ENCODE measurements around the gene IL1RAPL1. TPM values are rescaled to one million over a fixed set of nuclear protein-coding genes. Genes with fewer than 3 reads are reported as not detected.

Gene IL1RAPL1
- total and polyA plus RNA-seq, 9 of the 15 experiments (the other 6 are each of a cell fraction or from before 2014, with no cell fraction given), result 0.04 to 0.07 (median 0.04) TPM; not detected in 6

GRCh38 chrX:28599957-28600356 lies 12.7 kb downstream of the IL1RAPL1 start:
- Histone ChIP-seq H3K9ac (ENCODE audit: insufficient read depth in 1 of 2, low read depth in 2 of 2, low read length in 2 of 2) (no peak overlapping the region), H3K79me2 (ENCODE audit: control insufficient read depth, insufficient read depth, low read length) (no peaks in the 10 kb centered on the region), H4K20me1 (replicated peaks; ENCODE audit: control insufficient read depth, insufficient read depth, low read length) (no peaks in the 10 kb centered on the region), H2AFZ (ENCODE audit: low read depth, low read length) (no peak overlapping the region), H3K9me3 (replicated peaks; ENCODE audit: control insufficient read depth, insufficient read depth, low read depth, low read length) (no peaks in the 10 kb centered on the region), H3K4me3 (no peak overlapping the region), H3K36me3 (ENCODE audit: control insufficient read depth, insufficient read depth, low read length) (no peaks in the 10 kb centered on the region), H3K4me2 (ENCODE audit: insufficient read depth, low read length) (no peak overlapping the region), H3K27me3 (ENCODE audit: control insufficient read depth in 2 of 2, insufficient read depth in 2 of 2, low read length in 2 of 2) (no peaks in the 10 kb centered on the region), H3K4me1 (replicated peaks in 1 of 2; ENCODE audit: control insufficient read depth in 2 of 2, insufficient read depth in 2 of 2, low read length in 2 of 2) (no peaks in the 10 kb centered on the region), H3K27ac (ENCODE audit: extremely low read depth, low read depth, low read length) (no peak overlapping the region), H3K9me1 (ENCODE audit: control insufficient read depth, insufficient read depth, low read length) (no peaks in the 10 kb centered on the region)
- no peak for DNase-seq (ENCODE audit: extremely low read depth in 1 of 4, low spot score in 3 of 4)
- ChIA-PET CTCF (ENCODE audit: low intra/inter-chr PET ratio) (no interaction called here), POLR2A (no interaction called here)
- WGBS (ENCODE audit: insufficient coverage, low coverage, missing lambda C conversion rate), result 2% methylated on average over 6 of the region's 6 CpGs
- intact Hi-C loops (cut with micrococcal nuclease), result no loop called here
- BruUV-seq (replicated peaks), result no TSS peak
- ATAC-seq, result no peak
- no peak for FAIRE-seq
- in situ Hi-C loops (cut with MboI), result no loop called here
- TF ChIP-seq, protein P1, sequence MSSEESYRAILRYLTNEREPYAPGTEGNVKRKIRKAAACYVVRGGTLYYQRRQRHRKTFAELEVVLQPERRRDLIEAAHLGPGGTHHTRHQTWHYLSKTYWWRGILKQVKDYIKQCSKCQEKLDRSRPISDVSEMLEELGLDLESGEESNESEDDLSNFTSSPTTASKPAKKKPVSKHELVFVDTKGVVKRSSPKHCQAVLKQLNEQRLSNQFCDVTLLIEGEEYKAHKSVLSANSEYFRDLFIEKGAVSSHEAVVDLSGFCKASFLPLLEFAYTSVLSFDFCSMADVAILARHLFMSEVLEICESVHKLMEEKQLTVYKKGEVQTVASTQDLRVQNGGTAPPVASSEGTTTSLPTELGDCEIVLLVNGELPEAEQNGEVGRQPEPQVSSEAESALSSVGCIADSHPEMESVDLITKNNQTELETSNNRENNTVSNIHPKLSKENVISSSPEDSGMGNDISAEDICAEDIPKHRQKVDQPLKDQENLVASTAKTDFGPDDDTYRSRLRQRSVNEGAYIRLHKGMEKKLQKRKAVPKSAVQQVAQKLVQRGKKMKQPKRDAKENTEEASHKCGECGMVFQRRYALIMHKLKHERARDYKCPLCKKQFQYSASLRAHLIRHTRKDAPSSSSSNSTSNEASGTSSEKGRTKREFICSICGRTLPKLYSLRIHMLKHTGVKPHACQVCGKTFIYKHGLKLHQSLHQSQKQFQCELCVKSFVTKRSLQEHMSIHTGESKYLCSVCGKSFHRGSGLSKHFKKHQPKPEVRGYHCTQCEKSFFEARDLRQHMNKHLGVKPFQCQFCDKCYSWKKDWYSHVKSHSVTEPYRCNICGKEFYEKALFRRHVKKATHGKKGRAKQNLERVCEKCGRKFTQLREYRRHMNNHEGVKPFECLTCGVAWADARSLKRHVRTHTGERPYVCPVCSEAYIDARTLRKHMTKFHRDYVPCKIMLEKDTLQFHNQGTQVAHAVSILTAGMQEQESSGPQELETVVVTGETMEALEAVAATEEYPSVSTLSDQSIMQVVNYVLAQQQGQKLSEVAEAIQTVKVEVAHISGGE (CRISPR knock-in tag; IDR thresholded peaks at IDR 0.05), result no peak
- TF ChIP-seq HBP1 (CRISPR knock-in tag; IDR thresholded peaks at IDR 0.05) (no peak), E2F1 (CRISPR knock-in tag; IDR thresholded peaks at IDR 0.05) (no peak), STAT5B (CRISPR knock-in tag; IDR thresholded peaks at IDR 0.05) (no peak), SOX6 (IDR thresholded peaks at IDR 0.05) (no peak), RNF2 (IDR thresholded peaks at IDR 0.05) (no peak), NR2C1 (IDR thresholded peaks at IDR 0.05) (no peak), NR2C1 (tag; IDR thresholded peaks at IDR 0.05) (no peak), STAT6 (CRISPR knock-in tag; IDR thresholded peaks at IDR 0.05) (no peak)
- TF ChIP-seq, protein P2, sequence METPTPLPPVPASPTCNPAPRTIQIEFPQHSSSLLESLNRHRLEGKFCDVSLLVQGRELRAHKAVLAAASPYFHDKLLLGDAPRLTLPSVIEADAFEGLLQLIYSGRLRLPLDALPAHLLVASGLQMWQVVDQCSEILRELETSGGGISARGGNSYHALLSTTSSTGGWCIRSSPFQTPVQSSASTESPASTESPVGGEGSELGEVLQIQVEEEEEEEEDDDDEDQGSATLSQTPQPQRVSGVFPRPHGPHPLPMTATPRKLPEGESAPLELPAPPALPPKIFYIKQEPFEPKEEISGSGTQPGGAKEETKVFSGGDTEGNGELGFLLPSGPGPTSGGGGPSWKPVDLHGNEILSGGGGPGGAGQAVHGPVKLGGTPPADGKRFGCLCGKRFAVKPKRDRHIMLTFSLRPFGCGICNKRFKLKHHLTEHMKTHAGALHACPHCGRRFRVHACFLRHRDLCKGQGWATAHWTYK (CRISPR knock-in tag; IDR thresholded peaks at IDR 0.05), result no peak
- TF ChIP-seq, protein P3, sequence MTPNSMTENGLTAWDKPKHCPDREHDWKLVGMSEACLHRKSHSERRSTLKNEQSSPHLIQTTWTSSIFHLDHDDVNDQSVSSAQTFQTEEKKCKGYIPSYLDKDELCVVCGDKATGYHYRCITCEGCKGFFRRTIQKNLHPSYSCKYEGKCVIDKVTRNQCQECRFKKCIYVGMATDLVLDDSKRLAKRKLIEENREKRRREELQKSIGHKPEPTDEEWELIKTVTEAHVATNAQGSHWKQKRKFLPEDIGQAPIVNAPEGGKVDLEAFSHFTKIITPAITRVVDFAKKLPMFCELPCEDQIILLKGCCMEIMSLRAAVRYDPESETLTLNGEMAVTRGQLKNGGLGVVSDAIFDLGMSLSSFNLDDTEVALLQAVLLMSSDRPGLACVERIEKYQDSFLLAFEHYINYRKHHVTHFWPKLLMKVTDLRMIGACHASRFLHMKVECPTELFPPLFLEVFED (CRISPR knock-in tag; conservative IDR thresholded peaks at IDR 0.05), result no peak

All from K562 (cell line).